C4-2B (cell line): Measurements from ENCODE around the gene MID1IP1.

Experiments
- H3K27ac ChIP-seq: fragments of 450-650 bp; 2 replicates; pipeline ENCODE4 v1.5.1; 2017
- CTCF ChIP-seq: fragments of 450-650 bp; conservative IDR thresholded peaks from 2 replicates; pipeline ENCODE4 v1.5.1; 2017; ENCODE audit warnings: mild to moderate bottlenecking
- ZFX ChIP-seq: fragments of 450-650 bp; IDR thresholded peaks from 2 replicates; pipeline ENCODE4 v1.6.1; 2017

Gene MID1IP1

GRCh38 chrX:38804682-38805431 lies 3.6 kb downstream of the MID1IP1 start:
- peak overlapping the region; percentile 99 for H3K27ac ChIP-seq
- no peak for TF ChIP-seq CTCF
- TF ChIP-seq ZFX: no peak

GRCh38 chrX:38805432-38806389 lies 4.5 kb downstream of the MID1IP1 start:
- 0 out of 2 replicates have a peak, but pooled peaks have one; percentile 3 for TF ChIP-seq CTCF
- no peak for TF ChIP-seq ZFX
- peak overlapping the region; percentile 99 for H3K27ac ChIP-seq

GRCh38 chrX:38806875-38807621 lies 5.8 kb downstream of the MID1IP1 start:
- no peak for TF ChIP-seq CTCF
- no peak for TF ChIP-seq ZFX

GRCh38 chrX:38807873-38808272 lies 6.6 kb downstream of the MID1IP1 start:
- TF ChIP-seq CTCF: no peak
- no peak for TF ChIP-seq ZFX
- H3K27ac ChIP-seq: no peak overlapping the region

More at GRCh38 chrX:38806875-38807621, 5.8 kb downstream of the MID1IP1 start:
- H3K27ac ChIP-seq: no peak overlapping the region

GRCh38 chrX:38811515-38812243 lies 10.4 kb downstream of the MID1IP1 start:
- no peak overlapping the region for H3K27ac ChIP-seq
- TF ChIP-seq ZFX (no peak), CTCF (no peak)

GRCh38 chrX:38816155-38816554 lies 14.9 kb downstream of the MID1IP1 start:
- no peak overlapping the region for H3K27ac ChIP-seq
- TF ChIP-seq CTCF (no peak), ZFX (no peak)
